ENCODE results near the gene SAMD5.

Gene SAMD5

DNA sequence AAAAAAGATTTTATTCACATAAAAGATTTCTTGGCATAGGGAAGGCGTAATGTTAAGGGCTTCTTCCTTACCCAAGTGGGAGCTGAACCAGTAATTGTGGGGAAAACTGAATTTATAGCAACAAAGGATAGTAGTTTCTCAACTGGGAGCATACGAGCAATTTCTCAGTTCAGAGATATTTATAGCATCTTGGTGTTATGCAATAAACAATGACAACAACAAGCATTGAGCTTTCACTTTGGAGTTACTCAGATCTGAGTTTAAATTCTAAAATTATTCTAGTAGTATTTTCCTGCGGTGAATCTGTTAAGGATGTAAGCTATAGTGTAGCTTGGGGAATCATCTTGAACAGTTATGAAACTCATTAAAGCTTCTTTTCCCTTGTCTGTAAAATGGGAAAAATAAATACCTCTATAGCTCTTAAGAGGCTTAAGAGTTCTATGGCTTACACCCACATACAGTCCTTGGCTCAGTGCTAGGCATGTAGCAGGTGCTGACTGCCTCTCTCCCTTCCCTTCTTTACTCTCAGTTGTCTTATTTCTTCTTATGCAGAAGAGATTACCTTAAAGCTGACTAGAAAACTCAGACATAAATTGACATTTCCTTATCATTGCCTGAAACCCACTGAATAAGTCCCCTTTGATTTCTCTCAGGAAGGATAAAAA is 58.8 kb downstream of the SAMD5 start:
- no peak for DNase-seq (ENCODE audit: low read depth)

GRCh38 chr6:147569788-147570187 is 61.3 kb downstream of the SAMD5 start:
- DNase-seq (ENCODE audit: low read depth), result no peak

DNA sequence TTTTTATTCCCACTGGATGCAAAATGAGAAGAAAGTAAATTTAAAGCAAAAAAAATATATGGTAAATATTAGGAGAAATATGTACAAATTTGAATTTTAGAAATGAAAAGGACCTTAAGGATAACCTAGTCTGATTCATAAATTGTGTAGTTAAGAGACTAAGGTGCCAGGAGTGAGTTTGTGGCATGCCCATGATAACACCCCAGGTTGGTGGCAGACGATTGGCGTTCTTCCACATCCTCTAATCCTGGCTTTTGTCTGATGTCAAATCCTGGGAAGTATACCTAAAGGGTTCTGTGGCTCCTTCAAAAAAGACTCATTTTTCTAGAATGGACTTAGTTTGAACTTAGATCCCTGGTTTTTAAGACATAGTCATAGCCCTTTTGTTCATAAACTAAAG is 62.2 kb downstream of the SAMD5 start:
- no peak for DNase-seq (ENCODE audit: low read depth)

- DNase-seq (ENCODE audit: low read depth), result no peak
Observed at GRCh38 chr6:147577488-147577887, 69.0 kb downstream of the SAMD5 start.

DNA sequence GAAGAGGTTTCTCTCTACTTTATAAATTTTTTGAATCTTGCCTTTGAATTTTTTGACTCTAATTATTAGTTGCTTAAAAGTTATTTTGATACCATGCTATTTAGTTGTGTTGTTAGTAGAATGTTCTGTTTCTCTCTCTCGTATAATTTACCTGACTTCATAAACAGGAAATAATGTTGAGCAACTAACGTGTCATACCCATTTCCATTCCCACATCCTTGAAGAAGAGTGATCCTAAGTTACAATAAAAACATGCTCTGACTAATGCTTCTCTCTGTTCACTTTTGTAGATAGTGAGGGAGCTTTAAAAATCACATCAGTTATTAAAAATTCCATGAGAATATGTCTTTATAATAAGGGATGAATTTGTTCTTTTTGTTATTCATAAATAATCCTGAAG is 69.7 kb downstream of the SAMD5 start:
- DNase-seq (ENCODE audit: low read depth), result no peak

DNA sequence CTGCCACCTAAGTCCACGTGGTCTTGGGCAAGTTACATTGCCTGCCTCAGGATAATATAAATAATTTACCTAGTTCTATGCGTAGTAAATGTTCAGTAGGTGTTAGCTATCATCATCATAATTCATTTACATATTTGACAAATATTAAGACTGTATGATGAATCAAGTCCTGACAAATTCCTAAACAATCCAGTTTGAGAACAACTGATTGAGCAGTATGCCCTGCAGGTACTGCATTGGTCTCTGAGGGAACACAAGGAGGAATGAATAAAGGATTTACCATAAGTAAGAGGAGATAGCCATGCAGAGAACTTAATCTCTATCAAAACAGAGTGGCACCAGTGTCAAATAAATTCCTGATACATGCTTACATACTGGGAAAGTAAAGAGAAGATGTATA is 70.4 kb downstream of the SAMD5 start:
- DNase-seq (ENCODE audit: low read depth), result no peak

GRCh38 chr6:147579667-147580066 is 71.2 kb downstream of the SAMD5 start:
- DNase-seq (ENCODE audit: low read depth), result no peak

DNA sequence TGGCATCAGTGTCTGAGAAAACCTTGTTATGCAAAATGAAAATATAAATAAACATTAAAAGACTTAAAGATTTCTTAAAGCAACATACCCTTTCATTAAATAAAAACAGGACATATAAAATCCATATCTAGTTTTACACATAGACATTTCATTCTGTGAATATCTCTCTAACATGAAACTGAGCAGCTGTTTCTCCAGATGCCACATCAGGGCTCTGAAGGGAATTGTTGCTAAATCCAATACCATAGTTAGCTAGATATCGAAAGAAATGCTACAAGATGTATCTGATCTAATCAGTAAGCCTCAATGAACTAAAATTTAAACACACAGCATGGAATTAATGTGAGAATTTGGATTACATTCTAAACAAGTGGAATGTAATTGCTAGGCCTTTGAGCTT is 74.5 kb downstream of the SAMD5 start:
- DNase-seq (ENCODE audit: low read depth), result no peak

DNA sequence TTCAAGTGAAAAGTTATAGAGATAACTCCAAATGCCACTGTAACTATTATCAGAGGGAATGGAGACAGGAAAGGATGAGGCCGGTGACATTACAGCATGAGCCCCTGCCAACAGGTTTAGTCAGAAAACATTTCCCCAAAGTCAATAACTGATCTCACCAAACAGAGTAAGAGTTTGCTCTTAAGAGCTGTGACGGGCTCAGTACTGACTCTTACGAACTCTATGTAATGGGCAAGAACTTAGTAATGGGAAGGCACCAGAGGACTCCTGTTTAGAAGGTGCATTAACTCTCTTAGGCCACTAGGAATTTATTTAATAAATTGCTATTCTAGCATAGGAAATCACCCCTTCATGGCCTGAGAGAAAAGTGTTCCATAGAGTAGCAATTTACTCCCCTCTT is 76.8 kb downstream of the SAMD5 start:
- no peak for DNase-seq (ENCODE audit: low read depth)

DNA sequence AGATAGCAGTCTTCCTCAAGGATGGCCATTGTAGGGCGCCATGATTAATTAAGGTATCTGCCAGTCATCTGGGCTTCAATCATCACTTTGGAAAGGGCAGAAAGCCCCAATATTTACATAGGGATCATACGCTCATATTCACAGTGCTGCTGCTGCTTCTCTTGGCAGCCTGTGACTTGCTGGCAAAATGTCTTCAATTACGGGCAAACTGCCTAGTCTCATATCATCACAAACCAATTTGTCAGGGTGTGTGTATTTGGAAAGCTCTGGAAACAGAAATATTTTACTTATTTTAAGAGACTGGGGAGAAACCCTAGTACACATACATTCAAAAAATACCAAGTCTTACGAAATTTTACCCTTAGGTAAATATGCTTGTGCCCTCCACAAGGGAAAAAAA is 77.6 kb downstream of the SAMD5 start:
- DNase-seq (ENCODE audit: low read depth), result no peak

GRCh38 chr6:147587907-147588306 is 79.4 kb downstream of the SAMD5 start:
- no peak for DNase-seq (ENCODE audit: low read depth)

- DNase-seq (ENCODE audit: low read depth), result no peak
Observed at GRCh38 chr6:147588469-147588868, 80.0 kb downstream of the SAMD5 start.

GRCh38 chr6:147589739-147590250 is 81.3 kb downstream of the SAMD5 start:
- DNase-seq (ENCODE audit: low read depth), result no peak

- no peak for DNase-seq (ENCODE audit: low read depth)
Observed at GRCh38 chr6:147595961-147596360, 87.5 kb downstream of the SAMD5 start.

DNA sequence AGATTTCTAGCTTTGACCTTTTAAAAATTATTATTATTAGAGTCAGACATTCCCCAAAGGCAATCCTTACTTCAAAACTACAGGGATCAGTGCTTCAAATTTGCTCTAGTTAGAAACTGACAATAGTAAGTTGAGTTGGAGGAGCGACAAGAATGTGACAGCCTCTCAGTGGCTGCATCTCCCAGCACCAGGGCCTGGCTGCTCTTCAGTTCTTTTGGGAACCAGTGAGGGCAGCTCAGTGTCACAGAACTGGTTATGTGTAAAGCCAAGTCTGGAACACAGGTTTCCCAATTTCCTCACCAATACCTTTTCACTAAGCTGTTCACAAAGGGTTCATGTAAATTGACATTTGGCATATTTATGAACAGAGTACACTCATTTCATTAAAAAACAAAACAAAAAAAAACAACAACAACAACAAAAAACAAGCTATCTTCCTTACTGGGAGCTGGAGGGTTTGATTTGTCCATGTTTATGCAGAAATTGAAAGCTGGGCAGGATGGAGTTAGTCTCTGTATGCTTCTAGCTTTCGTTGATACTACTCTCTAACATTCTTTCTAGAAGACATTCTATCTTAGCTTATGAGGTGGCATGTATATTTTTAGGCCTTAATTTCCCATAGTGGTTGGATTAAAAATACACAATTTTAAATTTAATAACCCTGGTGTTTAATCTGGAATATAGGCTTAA is 95.0 kb downstream of the SAMD5 start:
- no peak for DNase-seq (ENCODE audit: low read depth)

DNA sequence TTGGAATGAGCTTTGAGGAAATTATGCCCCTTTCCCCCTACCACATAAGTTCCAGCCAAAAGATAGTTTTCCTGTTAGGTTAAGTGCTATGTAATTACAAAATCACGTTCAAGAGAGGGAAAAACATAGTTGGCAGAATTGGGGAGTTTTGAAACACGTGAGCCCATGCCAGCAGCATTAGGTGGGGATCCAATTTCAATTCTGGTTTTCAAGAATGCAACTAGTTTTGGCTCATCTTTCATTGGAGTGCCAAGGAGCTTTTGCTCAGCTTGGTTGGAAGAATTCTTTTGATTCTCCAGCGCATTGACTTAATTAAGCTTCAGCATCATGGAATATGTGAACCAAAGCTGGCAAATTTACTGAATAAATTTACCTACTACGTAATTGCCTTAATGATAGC is 95.9 kb downstream of the SAMD5 start:
- DNase-seq (ENCODE audit: low read depth), result no peak

DNA sequence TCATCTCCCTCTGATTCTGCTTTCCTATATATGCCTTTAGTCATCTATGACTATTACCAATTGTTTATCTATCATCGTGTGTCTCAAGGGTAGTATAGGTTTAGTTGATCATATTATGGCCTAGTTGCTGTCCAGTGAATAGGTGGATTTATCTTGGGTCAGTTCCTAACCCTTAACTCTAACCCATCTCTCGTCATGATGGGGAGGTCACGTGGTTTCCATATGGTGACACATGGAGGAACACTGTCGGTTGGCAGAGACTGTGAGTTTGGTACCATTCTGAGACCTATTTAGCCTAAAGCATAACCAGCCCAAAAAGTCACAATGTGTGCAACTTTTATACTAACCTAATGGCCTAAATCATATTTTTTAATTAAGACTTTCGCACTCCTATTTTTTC is 103.5 kb downstream of the SAMD5 start:
- DNase-seq (ENCODE audit: low read depth), result no peak

- no peak for DNase-seq (ENCODE audit: low read depth)
Observed at GRCh38 chr6:147614501-147614900, 106.0 kb downstream of the SAMD5 start.

GRCh38 chr6:147615659-147616456 is 107.4 kb downstream of the SAMD5 start:
- DNase-seq (ENCODE audit: low read depth), result no peak

GRCh38 chr6:147617366-147617765 is 108.9 kb downstream of the SAMD5 start:
- no peak for DNase-seq (ENCODE audit: low read depth)

DNA sequence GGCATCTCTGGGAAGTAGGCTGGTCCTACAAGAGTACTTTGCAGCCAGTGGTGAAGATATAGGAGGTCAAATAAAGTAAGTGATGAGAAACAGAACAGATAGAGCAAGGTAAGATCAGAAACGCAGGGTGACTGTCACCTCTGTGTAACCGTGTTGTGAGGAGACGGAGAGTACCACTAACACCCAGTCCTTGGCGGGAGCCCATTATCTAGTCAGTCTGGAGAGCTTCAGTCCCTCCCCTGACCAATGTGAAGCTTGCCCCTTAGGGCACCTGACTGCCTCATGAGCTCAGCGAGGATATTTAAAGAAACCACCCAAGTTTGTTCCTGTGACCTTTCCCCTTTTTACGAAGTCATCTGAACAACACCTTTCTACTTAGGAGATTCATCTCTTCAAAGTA is 110.0 kb downstream of the SAMD5 start:
- no peak for DNase-seq (ENCODE audit: low read depth)

- DNase-seq (ENCODE audit: low read depth), result no peak
Observed at GRCh38 chr6:147618927-147619326, 110.4 kb downstream of the SAMD5 start.
